GM18870 (cell line): ENCODE data around the gene C3orf18.

ENCODE experiments used
- ATAC-seq: cut with Tn5 transposase; IDR thresholded peaks from one replicate; pipeline ENCODE4 v1.9.1; 2021; ENCODE audit warnings: moderate library complexity; ENCODE audit not compliant: unreplicated experiment

Gene C3orf18

GRCh38 chr3:50581459-50581842 is 13.9 kb upstream of the C3orf18 start:
- ATAC-seq, result no peak

- ATAC-seq, result no peak
Observed at GRCh38 chr3:50580683-50581458, 13.3 kb upstream of the C3orf18 start.

DNA sequence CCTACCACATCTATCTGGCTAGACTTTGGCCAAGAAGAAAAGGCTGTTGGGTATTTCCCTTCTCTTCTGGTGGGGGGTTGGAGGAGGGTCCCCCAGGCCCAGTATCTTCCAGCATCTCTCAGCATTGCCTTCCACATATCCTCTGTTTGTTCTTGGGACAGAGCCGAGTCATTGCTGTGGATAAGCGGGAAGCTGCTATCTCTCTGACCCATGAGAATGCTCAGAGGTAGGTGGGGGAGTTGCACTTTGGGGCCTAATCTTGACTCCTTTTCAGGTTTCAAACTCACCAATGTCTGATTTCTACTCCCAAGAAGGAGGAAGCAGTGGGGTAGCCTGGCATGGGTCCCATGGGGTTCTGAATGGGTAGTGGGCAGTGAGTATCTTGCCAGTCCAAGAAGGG is 9.8 kb upstream of the C3orf18 start:
- ATAC-seq, result no peak

DNA sequence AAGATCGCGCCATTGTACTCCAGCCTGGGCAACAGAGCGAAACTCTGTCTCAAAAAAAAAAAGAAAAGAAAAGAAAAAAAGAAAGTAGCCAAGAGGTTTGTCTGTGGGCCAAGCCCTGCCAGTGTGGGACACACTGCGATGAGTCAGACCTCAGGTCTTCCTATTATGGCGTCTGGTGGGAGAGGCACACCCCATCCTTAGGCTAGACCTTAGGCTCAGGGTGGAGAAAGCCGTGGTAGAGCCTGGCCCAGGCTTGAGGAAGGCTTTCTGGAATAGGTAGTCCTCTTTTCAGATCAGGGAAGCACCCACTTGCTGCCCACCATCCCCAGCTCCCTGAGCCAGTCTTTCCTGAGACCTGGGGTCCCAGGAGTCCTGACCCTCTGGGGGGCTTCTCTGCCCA is 7.8 kb upstream of the C3orf18 start:
- no peak for ATAC-seq

DNA sequence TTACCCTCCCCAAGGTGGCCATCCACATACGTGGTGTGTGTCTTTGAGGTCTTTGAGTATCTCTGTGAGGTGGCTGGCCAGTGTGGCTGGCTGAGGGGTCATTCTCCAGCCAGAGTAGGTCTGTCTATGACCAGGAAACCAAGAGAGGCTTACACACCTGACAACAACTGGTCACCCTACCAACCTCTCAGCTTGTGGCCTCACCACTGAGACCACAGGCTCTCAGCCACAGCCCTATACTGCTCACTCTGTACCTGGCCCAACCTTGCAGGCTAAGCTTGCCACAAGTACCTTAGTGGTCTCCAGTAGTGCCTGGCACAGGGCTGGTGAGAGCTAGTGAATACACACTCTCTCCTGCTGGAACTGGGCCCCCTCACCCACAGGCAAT is 6.9 kb upstream of the C3orf18 start:
- no peak for ATAC-seq

DNA sequence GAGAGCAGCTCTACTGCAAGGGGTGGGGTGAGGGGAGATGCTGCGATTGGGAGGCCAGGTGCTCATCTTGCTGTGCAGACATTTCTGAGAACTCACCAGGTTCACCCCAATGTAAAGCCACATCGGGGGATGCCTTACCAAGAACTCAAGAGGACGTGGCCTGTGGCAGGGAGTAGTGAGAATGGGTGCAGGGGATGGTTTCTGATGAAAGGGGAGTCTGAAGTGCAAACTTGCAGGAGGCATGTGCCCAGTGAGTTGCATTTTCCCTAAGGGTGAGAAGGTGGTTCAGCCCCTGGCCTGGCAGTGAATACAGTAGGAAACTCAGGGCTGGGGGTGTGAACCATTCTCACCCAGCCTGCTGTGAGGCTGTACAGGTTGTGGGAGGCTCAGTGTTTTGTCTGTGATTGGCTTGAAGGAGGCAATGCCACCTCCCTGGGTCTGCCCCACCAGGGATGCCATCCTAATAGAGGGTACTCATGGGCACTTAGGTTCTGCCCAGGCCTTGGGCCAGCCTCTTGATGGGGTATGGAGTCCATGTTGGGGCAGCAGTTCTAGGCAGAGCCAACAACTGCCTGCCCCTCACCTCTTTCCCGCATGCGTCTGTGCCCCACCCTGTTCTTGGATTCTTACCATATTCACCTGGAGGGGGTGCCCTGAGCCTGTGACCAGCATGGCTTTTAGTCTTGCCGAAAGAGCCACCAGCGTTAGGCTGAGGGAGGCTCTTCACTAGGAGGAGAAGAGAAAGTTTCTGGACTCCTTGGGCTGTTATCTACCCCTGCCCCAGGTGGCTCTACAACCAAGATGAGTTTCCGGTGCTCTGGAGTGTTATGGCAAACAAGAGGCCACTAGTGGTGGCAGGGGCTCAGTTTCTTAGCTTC is 6.3 kb upstream of the C3orf18 start:
- ATAC-seq, result no peak

- ATAC-seq, result no peak
Observed at GRCh38 chr3:50572801-50573371, 5.3 kb upstream of the C3orf18 start.

DNA sequence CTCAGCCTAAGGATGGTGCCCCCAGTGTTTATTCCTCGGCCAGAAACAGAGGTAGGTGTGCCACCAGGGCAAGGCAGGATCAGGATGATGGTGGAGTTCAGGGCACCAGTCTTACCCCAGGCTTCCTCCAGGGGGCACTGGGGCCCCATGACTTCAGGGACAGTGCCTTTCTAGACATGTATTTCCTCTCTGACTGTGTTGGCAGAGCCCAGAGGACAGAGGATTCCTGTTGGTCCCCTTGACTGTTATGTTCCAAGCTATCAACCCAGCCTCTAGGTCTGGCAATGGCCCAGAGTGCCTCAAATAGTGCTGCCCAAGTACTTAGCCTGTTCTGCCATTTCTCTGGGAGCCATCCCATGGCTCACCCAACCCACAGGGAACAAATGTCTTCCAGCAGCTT is 4.6 kb upstream of the C3orf18 start:
- ATAC-seq, result no peak

GRCh38 chr3:50571486-50571885 is 3.9 kb upstream of the C3orf18 start:
- ATAC-seq, result no peak

GRCh38 chr3:50570508-50571279 is 3.1 kb upstream of the C3orf18 start:
- no peak for ATAC-seq

DNA sequence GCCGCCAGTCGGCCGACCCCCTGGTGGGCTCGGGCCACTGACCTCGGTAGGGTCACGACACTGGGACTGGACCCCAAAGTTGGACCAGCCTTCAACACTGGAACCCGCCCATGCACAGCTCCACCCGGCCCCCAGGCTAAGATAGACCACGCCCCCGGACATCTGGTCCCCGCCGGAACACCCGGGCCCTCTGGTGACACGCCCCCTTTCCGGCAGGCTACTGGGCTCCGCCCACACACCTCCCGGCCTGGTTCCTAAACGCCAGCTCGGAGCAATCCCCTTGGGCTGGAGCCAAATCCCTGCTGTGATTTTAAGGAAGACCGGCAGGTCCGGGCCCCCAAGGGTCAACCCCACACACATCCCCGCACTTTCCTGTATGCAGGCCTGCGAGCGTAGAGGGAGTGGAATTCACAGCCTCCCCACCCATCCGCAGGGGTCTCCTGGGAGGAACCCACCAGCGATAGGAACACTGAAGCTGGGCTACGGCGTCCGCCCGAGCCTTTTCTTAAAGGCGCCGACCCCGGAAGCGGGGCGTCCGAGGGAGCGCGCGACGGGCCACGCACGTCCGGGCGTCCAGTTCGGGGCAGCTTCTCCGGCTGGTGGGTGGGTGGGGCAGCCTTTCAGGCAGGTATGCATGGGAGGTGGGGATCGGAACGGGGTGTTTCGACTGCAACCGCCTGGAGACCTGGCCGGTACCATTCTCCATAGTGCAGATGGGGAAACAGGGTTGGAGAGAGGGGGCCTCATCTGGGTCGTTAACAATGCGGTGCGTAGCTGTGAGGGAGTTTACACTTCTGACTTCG is 1.6 kb upstream of the C3orf18 start, which contains the start of gene HEMK1:
HEMK1 (plus strand) TSS at position 576 of the 803 bp plus-strand sequence. CDS start 1,583 bp downstream, outside the sequence.
- ATAC-seq, result peak; percentile 41

- ATAC-seq, result no peak
Observed at GRCh38 chr3:50567011-50567385, 549 bp downstream of the C3orf18 start.

DNA sequence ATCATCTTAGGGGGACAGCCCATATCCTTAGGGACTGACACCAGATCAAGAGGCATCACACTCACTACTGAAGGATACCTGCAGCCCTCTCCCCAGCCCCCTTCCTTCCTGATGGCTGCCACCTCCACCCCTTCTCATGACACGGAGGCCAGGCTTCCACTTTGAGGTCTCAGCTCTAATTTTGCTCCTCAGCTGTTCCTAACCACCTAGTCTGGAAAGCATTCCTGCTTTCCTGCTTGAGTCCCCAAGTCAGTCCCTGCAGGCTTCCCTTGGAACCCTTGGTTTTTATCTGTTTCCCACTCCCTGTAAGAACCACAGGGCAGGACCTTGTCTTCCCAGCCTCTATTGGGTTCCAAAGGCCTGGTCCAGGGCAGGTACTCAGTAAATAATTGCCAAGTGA is 3.2 kb downstream of the C3orf18 start:
- no peak for ATAC-seq

GRCh38 chr3:50563867-50564266 is 3.7 kb downstream of the C3orf18 start:
- no peak for ATAC-seq

- no peak for ATAC-seq
Observed at GRCh38 chr3:50562861-50563260, 4.7 kb downstream of the C3orf18 start.

DNA sequence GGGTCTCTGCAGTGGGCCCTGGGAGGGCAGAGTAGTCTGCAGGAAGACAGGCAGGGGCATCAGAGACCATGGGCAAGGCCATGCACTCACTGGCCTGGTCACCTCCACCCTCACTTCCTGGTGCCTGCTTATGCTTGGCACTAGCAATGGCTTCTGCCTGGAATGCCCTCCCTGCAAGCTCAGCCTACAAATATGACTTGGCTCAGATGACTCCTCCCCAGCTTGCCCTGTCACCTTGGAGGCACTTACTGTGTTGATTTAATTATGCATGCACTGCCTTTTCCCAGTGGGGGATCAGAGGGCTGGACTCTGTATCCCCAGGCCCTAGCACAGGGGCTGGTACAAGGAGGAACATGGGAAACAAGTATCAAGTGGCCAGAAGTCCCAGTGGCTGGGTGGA is 7.8 kb downstream of the C3orf18 start:
- no peak for ATAC-seq

DNA sequence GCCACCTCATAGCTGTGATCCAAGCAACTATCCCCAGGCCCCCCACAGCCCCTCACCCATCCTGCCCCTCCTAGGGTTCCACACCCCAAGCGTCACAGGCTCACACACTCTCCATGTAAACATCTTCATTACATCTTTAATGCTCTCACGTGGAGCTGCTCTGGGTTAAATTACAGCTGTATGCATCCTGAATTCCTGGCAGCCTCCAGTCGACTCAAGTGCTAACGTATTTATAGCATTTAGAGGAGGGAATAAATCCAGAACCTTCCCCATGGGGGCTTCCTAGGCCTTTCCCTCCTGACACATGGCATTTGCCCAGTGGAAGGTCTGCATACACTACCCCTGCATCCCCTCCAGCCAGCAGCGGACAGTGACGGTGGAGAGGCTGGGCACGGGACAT is 9.6 kb downstream of the C3orf18 start:
- ATAC-seq, result no peak

GRCh38 chr3:50557106-50557505 is 10.4 kb downstream of the C3orf18 start:
- no peak for ATAC-seq

GRCh38 chr3:50554553-50554952 is 13.0 kb downstream of the C3orf18 start:
- no peak for ATAC-seq

GRCh38 chr3:50552598-50552997 is 14.9 kb downstream of the C3orf18 start:
- ATAC-seq, result no peak
